ENCODE data around the gene PCDHGB5.

PCDHGB5 gene

GRCh38 chr5:141356950-141357349 is 40.8 kb upstream of the PCDHGB5 start:
- TF ChIP-seq TEAD4 (IDR thresholded peaks at IDR 0.05), result no peak
- TF ChIP-seq, protein P1, sequence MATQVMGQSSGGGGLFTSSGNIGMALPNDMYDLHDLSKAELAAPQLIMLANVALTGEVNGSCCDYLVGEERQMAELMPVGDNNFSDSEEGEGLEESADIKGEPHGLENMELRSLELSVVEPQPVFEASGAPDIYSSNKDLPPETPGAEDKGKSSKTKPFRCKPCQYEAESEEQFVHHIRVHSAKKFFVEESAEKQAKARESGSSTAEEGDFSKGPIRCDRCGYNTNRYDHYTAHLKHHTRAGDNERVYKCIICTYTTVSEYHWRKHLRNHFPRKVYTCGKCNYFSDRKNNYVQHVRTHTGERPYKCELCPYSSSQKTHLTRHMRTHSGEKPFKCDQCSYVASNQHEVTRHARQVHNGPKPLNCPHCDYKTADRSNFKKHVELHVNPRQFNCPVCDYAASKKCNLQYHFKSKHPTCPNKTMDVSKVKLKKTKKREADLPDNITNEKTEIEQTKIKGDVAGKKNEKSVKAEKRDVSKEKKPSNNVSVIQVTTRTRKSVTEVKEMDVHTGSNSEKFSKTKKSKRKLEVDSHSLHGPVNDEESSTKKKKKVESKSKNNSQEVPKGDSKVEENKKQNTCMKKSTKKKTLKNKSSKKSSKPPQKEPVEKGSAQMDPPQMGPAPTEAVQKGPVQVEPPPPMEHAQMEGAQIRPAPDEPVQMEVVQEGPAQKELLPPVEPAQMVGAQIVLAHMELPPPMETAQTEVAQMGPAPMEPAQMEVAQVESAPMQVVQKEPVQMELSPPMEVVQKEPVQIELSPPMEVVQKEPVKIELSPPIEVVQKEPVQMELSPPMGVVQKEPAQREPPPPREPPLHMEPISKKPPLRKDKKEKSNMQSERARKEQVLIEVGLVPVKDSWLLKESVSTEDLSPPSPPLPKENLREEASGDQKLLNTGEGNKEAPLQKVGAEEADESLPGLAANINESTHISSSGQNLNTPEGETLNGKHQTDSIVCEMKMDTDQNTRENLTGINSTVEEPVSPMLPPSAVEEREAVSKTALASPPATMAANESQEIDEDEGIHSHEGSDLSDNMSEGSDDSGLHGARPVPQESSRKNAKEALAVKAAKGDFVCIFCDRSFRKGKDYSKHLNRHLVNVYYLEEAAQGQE (IDR thresholded peaks at IDR 0.05; ENCODE audit: low read depth), result peak; percentile 52
- TF ChIP-seq YY1 (IDR thresholded peaks at IDR 0.05; ENCODE audit: low read depth), result no peak

DNA sequence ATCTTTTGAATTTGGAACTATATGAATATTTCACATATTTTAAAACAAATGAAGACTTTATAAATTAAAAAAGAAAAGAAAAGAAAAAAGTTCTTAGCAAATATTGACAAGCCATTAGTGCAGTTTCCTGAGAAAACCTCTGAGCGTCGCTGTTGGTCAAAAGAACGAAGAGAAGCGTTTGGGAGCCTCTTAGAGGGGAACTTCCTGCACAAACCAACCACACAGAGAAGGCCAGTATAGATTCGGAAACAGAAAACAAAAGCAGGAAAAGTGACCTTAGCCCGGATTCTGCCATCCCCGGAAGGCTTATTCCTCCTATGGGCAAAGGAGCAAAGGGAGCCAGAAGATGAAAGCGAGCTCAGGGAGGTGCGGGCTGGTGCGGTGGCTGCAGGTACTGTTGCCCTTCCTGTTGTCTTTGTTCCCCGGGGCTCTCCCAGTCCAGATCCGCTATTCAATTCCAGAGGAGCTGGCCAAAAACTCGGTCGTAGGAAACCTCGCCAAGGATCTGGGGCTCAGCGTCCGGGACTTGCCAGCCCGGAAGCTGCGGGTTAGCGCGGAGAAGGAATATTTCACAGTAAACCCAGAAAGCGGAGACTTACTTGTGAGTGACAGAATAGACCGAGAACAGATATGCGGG is 37.8 kb upstream of the PCDHGB5 start, which contains the start of gene PCDHGB2:
Gene PCDHGB2 (plus strand): TSS at position 205 of the 637 bp plus-strand sequence. CDS start 142 bp downstream, at position 347.
- TF ChIP-seq RAD21 (IDR thresholded peaks at IDR 0.05; ENCODE audit: low read depth), result peak; percentile 43
- TF ChIP-seq TEAD4 (IDR thresholded peaks at IDR 0.05), result no peak
- no peak for TF ChIP-seq TCF12 (IDR thresholded peaks at IDR 0.05; ENCODE audit: low read depth)
- TF ChIP-seq TAF1 (IDR thresholded peaks at IDR 0.05; ENCODE audit: low read depth), result no peak
- no peak for TF ChIP-seq EP300 (IDR thresholded peaks at IDR 0.05; ENCODE audit: borderline replicate concordance)
- no peak for TF ChIP-seq EGR1 (IDR thresholded peaks at IDR 0.05)

GRCh38 chr5:141360685-141361084 is 37.1 kb upstream of the PCDHGB5 start:
- TF ChIP-seq YY1 (IDR thresholded peaks at IDR 0.05; ENCODE audit: low read depth), result no peak
- no peak for TF ChIP-seq RAD21 (IDR thresholded peaks at IDR 0.05; ENCODE audit: low read depth)
- no peak for TF ChIP-seq TCF12 (IDR thresholded peaks at IDR 0.05; ENCODE audit: low read depth)
- no peak for TF ChIP-seq ZBTB7A (IDR thresholded peaks at IDR 0.05; ENCODE audit: low read depth)
- no peak for TF ChIP-seq NFIC (IDR thresholded peaks at IDR 0.05)
- no peak for TF ChIP-seq EGR1 (IDR thresholded peaks at IDR 0.05)
- no peak for TF ChIP-seq EP300 (IDR thresholded peaks at IDR 0.05; ENCODE audit: borderline replicate concordance)
- no peak for TF ChIP-seq CREB1 (IDR thresholded peaks at IDR 0.05; ENCODE audit: low read depth)
- no peak for TF ChIP-seq TEAD4 (IDR thresholded peaks at IDR 0.05)
- no peak for TF ChIP-seq MAX (IDR thresholded peaks at IDR 0.05)
- TF ChIP-seq FOXM1 (IDR thresholded peaks at IDR 0.05; ENCODE audit: borderline replicate concordance, low read depth), result no peak
- no peak for TF ChIP-seq CEBPB (IDR thresholded peaks at IDR 0.05)
- TF ChIP-seq, protein P1 (IDR thresholded peaks at IDR 0.05; ENCODE audit: low read depth), result no peak
- no peak for TF ChIP-seq TAF1 (IDR thresholded peaks at IDR 0.05; ENCODE audit: low read depth)
- TF ChIP-seq USF1 (IDR thresholded peaks at IDR 0.05), result no peak

DNA sequence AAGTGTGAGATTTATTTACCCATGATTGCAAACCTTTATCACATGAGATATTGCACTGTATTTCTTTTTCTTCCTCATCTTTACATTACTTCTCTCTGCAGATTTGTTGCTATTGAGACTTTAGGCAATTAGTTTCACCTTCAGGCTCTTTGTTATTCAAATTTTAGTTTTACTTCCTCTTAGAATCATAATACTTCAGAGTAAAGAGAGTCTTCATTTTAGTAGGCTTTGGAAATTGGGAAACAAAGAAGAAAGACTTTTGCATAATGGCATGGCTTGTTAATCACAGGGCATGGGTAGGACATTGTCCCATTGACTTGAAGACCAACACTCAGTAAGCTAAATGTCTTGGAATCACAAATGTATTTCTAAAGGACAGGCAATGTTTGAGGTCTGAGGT is 35.0 kb upstream of the PCDHGB5 start:
- TF ChIP-seq USF1 (IDR thresholded peaks at IDR 0.05), result no peak
- no peak for TF ChIP-seq ZBTB7A (IDR thresholded peaks at IDR 0.05; ENCODE audit: low read depth)
- no peak for TF ChIP-seq CREB1 (IDR thresholded peaks at IDR 0.05; ENCODE audit: low read depth)
- TF ChIP-seq NFIC (IDR thresholded peaks at IDR 0.05), result no peak
- TF ChIP-seq YY1 (IDR thresholded peaks at IDR 0.05; ENCODE audit: low read depth), result no peak
- no peak for TF ChIP-seq EP300 (IDR thresholded peaks at IDR 0.05; ENCODE audit: borderline replicate concordance)

DNA sequence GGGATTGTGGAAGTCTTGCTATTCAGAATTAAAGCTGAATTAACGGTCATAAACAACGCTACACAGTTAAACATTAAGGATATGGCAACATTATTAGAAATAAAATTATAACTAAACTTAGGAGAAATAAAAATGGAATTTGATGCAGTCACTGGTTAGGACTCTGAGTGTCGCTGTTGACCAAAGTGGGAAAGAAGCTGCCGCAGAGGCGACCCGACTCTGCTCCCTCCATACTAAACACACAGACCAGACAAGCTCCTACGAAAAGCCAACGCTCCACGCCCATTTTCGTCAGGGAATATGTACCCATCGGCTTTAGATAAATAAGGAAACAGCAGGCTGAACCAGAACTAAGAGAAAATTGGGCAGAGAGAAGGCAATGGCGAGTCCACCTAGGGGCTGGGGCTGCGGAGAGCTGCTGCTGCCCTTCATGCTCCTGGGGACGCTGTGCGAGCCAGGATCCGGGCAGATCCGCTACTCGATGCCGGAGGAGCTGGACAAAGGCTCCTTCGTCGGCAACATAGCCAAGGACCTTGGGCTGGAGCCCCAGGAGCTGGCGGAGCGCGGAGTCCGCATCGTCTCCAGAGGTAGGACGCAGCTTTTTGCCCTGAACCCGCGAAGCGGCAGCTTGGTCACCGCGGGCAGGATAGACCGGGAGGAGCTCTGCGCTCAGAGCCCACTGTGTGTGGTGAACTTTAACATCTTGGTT is 33.6 kb upstream of the PCDHGB5 start, which contains the start of gene PCDHGA5:
Gene PCDHGA5 (plus strand): TSS at position 211 of the 709 bp plus-strand sequence. CDS start 169 bp downstream, at position 380.
- TF ChIP-seq USF1 (IDR thresholded peaks at IDR 0.05) (no peak), TCF12 (IDR thresholded peaks at IDR 0.05; ENCODE audit: low read depth) (no peak), NFIC (IDR thresholded peaks at IDR 0.05) (no peak), ZBTB7A (IDR thresholded peaks at IDR 0.05; ENCODE audit: low read depth) (no peak), CREB1 (IDR thresholded peaks at IDR 0.05; ENCODE audit: low read depth) (no peak), RAD21 (IDR thresholded peaks at IDR 0.05; ENCODE audit: low read depth) (no peak), EP300 (IDR thresholded peaks at IDR 0.05; ENCODE audit: borderline replicate concordance) (no peak), TAF1 (IDR thresholded peaks at IDR 0.05; ENCODE audit: low read depth) (no peak), YY1 (IDR thresholded peaks at IDR 0.05; ENCODE audit: low read depth) (no peak), FOXM1 (IDR thresholded peaks at IDR 0.05; ENCODE audit: borderline replicate concordance, low read depth) (no peak), MAX (IDR thresholded peaks at IDR 0.05) (no peak), EGR1 (IDR thresholded peaks at IDR 0.05) (no peak), CEBPB (IDR thresholded peaks at IDR 0.05) (no peak)
- TF ChIP-seq, protein P1 (IDR thresholded peaks at IDR 0.05; ENCODE audit: low read depth), result no peak

All from Ishikawa (cell line).